Adrenal gland (tissue), 12 donors: Measurements from ENCODE around the gene CDC5L. TPM values are rescaled to one million over a fixed set of nuclear protein-coding genes. Genes with fewer than 3 reads are reported as not detected.
A peak's percentile ranks its signal among the peaks of the same experiment; 100 is the strongest.

Experiments used
- DNase-seq, 7 donors: peaks; one replicate each; pipeline ENCODE4 v3.0.0-alpha.2; 2019 to 2020
- H3K27ac ChIP-seq, 5 donors: fragments of 200-600 bp; sonication (generic) in 4 of 5; 1 replicate in 3 of 5; 2 replicates in 2 of 5; pipeline versions ENCODE4 v1.5.1 to v1.8.0; 2016 to 2020; ENCODE audit warnings: mild to moderate bottlenecking in 1 of 5
- H3K27me3 ChIP-seq: fragments of 200-600 bp; 2 replicates; pipeline ENCODE4 v1.8.0; 2021
- H3K36me3 ChIP-seq, 2 donors: fragments of 200-600 bp; replicated peaks in 1 of 2; 1 replicate in 1 of 2; 2 replicates in 1 of 2; pipeline versions ENCODE4 v1.5.1 to v1.8.0; 2018 to 2022
- H3K4me1 ChIP-seq, 2 donors: fragments of 200-600 bp; replicated peaks in 1 of 2; 1 replicate in 1 of 2; 2 replicates in 1 of 2; pipeline versions ENCODE4 v1.5.1 to v1.8.0; 2018 to 2021
- H3K4me3 ChIP-seq, 4 donors: fragments of 200-600 bp; sonication (generic) in 3 of 4; one replicate each; pipeline ENCODE4 v1.5.1; 2016 to 2018
- H3K9me3 ChIP-seq, 3 donors: fragments of 200-600 bp; sonication (generic) in 1 of 3; replicated peaks in 1 of 3; 1 replicate in 2 of 3; 2 replicates in 1 of 3; pipeline versions ENCODE4 v1.5.1 to v1.8.0; 2016 to 2021
- POLR2A ChIP-seq, 2 donors: fragments of 450-650 bp; IDR thresholded peaks; one replicate each; pipeline ENCODE4 v1.6.1; 2017; ENCODE audit warnings: antibody characterized with exemption in 2 of 2, mild to moderate bottlenecking in 2 of 2, moderate library complexity in 1 of 2
- WGBS, 4 donors: extraction: QIAGEN DNeasy Blood & Tissue Kit in 2 of 4; methylation state at CpG; one replicate each; pipeline versions ENCODE4 v1.1.5 to v1.1.7; 2013 to 2017; 5-methylcytosine and 5-hydroxymethylcytosine counted together
- intact Hi-C, 2 donors: fragments of 100-400 bp; cut with DNase I; formaldehyde crosslinking; loops; one replicate each; pipeline versions ENCODE4 v1.14.1 to v1.15.0; 2022 to 2023
- polyA plus RNA-seq, 3 donors: library from polyadenylated mRNA; stranded (reverse); fragments of 200-250 nt in 2 of 3; fragments of 350-450 nt in 1 of 3; fragmentation: Illumina TruSeq in 1 of 3; extraction: RNeasy Lipid Tissue Mini Kit (QIAGEN cat#74804) in 1 of 3; gene quantifications; one replicate each; pipeline ENCODE4 v1.2.3, GENCODE V29; 2013 to 2014
- total RNA-seq, 9 donors: library from RNA; depleted of rRNA in 4 of 9; stranded (reverse); fragments of >200 nt in 4 of 9; fragments of 120-200 nt in 1 of 9; fragmentation: NEBNext Ultra II Directional in 1 of 9; extraction: Animal tissue kit (Norgen Biotek cat#: 25700) in 1 of 9; gene quantifications; one replicate each; pipeline versions ENCODE4 v1.1.0 to v1.2.4, GENCODE V29; 2013 to 2023
- TF ChIP-seq, protein P1 (sequence below), 6 experiments: fragments of 450-650 bp in 4 of 6; fragments of 200-600 bp in 2 of 6; sonication (generic) in 1 of 6; IDR thresholded peaks; 1 replicate in 5 of 6; 2 replicates in 1 of 6; pipeline versions ENCODE4 v1.5.1 to v1.8.0; 2016 to 2021; ENCODE audit warnings: antibody characterized with exemption in 6 of 6, mild to moderate bottlenecking in 2 of 6, moderate library complexity in 1 of 6
- donor health status: healthy with polysubstance abuse.
- donor health status: Bipolar disorder and iron deficiency.
- donor health status: DM: yes; HTN: yes; CAD: no.
- donor health status: DM: no; HTN: no; CAD: no.
- donor health status: DM: no; HTN: no; CAD: no.
- donor health status: DM: yes; HTN: yes; CAD: no.

The CDC5L gene
- total and polyA plus RNA-seq, 12 donors = 5.6 to 39.3 (median 20.8) TPM

DNA sequence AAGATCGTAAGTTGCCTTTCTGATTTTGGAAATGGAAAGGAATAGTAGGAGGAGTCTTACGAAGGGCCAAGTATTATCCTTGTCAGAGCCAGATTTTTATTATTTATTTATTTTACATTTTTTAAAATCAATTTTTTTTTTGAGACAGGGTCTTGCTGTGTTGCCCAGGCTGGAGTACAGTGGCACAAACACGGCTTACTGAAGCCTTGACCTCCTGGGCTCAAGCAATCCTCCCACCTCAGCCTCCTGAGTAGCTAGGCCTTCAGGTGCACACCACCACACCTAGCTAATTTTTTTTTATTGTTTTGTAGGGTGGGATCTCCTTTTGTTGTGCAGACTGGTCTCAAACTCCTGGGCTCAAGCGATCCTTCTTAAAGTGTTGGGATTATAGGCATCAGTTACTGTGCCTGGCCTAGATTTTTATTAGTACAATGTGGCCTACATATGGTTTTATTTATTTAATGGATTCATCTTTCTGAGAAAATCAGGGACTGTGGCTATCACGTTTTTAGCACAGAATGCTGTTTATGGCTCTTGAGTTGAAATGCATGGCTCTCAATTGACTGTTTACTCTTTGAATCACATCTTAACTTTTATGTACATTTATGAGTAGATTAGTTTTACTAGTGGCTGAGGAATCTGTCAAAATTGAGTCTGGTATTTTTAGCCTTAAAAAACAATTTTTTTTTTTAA, 16.7 kb downstream of the CDC5L start:
- 83 to 86% (median 85%) methylated on average over 5 of the region's 5 CpGs for WGBS, 4 donors
- Histone ChIP-seq H3K36me3 (peaks cover 0 to 55% of the 10 kb centered on the region in 2 donors), H3K27ac (peak overlapping the region in 3 of 5 donors; percentile 13 to 44 (median 14))

DNA sequence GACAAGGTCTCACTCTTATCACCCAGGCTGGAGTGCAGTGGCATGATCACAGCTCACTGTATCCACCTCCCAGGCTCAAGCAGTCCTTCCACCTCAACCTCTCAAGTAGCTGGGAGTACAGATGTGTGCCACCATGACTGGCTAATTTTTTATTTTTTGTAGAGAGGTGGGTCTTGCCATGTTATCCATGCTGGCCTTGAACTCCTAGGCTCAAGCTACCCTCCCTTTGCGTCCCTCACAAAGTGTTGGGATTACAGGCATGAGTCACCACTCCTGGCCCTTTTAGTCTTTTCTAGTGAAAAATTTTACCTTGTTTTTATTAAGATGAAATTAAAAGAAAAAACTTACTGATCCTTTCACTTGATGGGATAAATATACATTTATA, 17.2 kb downstream of the CDC5L start:
- intact Hi-C loops = no loop called here
- Histone ChIP-seq H3K4me3 (no peak overlapping the region), H3K9me3 (no peaks in the 10 kb centered on the region), H3K36me3 (peaks cover 0 to 59% of the 10 kb centered on the region in 2 donors), H3K4me1 (peaks cover 12 to 29% of the 10 kb centered on the region in 2 donors), H3K27me3 (no peaks in the 10 kb centered on the region), H3K27ac (peak overlapping the region in 4 of 5 donors; percentile 13 to 44 (median 24))
- 36 to 60% (median 53%) methylated on average over 1 of the region's 1 CpG for WGBS, 4 donors
- TF ChIP-seq, protein P1, sequence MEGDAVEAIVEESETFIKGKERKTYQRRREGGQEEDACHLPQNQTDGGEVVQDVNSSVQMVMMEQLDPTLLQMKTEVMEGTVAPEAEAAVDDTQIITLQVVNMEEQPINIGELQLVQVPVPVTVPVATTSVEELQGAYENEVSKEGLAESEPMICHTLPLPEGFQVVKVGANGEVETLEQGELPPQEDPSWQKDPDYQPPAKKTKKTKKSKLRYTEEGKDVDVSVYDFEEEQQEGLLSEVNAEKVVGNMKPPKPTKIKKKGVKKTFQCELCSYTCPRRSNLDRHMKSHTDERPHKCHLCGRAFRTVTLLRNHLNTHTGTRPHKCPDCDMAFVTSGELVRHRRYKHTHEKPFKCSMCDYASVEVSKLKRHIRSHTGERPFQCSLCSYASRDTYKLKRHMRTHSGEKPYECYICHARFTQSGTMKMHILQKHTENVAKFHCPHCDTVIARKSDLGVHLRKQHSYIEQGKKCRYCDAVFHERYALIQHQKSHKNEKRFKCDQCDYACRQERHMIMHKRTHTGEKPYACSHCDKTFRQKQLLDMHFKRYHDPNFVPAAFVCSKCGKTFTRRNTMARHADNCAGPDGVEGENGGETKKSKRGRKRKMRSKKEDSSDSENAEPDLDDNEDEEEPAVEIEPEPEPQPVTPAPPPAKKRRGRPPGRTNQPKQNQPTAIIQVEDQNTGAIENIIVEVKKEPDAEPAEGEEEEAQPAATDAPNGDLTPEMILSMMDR (IDR thresholded peaks at IDR 0.05) = no peak
- no peak for TF ChIP-seq POLR2A (IDR thresholded peaks at IDR 0.05)
- peak in 3 of 7 donors; percentile 30 to 41 (median 36) for DNase-seq

More for the DNA sequence above, 16.7 kb downstream of the CDC5L start:
- H3K4me3 ChIP-seq = no peak overlapping the region
- TF ChIP-seq, protein P1 (IDR thresholded peaks at IDR 0.05) = no peak
- TF ChIP-seq POLR2A (IDR thresholded peaks at IDR 0.05) = no peak
- intact Hi-C loops = no loop called here
- no peak for DNase-seq
- H3K27me3 ChIP-seq = no peaks in the 10 kb centered on the region
- no peaks in the 10 kb centered on the region for H3K9me3 ChIP-seq
- peaks cover 12 to 31% of the 10 kb centered on the region in 2 donors for H3K4me1 ChIP-seq

DNA sequence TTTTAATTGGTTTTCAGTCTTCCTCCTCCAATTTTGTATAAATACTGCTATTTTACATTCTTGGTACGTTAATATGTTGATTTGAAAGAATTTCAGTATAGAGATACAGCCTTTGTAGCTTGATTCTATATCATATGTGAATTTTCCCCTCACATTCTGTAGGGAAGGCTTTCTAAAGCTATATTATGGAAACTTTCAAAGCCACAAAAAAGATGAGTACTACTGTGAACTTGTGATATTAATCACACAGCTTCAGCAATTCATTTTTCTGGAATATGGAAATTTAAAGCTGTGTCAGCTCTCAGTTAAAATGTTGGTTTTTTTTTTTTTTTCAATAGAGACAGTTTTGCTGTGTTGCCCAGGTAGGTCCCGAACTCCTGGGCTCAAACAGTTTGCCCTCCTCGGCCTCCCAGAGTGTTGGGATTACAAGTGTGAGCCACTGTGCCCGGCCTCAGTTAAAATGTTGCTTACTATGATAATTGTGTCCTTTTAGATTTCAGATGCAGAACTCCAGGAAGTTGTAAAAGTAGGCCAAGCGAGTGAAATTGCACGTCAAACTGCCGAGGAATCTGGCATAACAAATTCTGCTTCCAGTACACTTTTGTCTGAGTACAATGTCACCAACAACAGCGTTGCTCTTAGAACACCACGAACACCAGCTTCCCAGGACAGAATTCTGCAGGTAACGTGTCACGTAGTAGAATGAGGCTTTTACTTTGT, 20.6 kb downstream of the CDC5L start:
- no peak overlapping the region for H3K27ac ChIP-seq
- WGBS, 4 donors = 93 to 97% (median 96%) methylated on average over 11 of the region's 11 CpGs
- H3K27me3 ChIP-seq = no peaks in the 10 kb centered on the region
- peaks cover 25 to 27% of the 10 kb centered on the region in 2 donors for H3K4me1 ChIP-seq
- no peak overlapping the region for H3K4me3 ChIP-seq
- intact Hi-C loops = no loop called here
- peaks cover 0 to 63% of the 10 kb centered on the region in 2 donors for H3K36me3 ChIP-seq
- no peak for DNase-seq
- no peaks in the 10 kb centered on the region for H3K9me3 ChIP-seq
- no peak for TF ChIP-seq POLR2A (IDR thresholded peaks at IDR 0.05)
- TF ChIP-seq, protein P1 (IDR thresholded peaks at IDR 0.05) = no peak

DNA sequence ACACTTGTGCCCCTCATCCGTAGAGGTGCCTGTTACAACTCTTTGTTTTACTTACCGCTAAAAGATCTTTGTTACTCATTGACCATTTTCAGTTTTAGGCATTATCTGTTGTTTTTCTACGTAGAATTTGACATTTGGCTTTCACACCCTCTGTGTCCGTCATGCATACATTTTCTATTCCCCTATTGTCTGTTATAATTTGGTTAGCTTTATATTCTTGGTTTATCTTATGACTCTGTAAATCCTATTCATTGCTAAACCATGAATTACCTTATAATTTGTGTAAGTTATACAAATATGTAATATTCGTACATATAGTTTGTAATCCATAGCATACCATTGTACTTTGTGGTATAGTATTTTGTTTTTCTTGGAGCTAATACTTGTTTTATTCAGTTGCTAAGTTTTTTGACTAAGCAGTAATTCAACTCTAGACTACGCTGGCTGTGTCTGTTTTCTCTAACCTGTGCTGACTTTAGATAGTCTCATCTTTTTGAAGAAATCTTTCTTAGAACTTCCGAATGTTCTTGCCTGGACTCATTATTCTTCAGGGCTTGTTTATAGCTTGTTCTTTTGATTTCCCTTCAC, 21.8 kb downstream of the CDC5L start:
- no peaks in the 10 kb centered on the region for H3K9me3 ChIP-seq
- DNase-seq = no peak
- H3K36me3 ChIP-seq = peaks cover 0 to 66% of the 10 kb centered on the region in 2 donors
- 79 to 81% (median 80%) methylated on average over 7 of the region's 7 CpGs for WGBS, 4 donors
- H3K4me3 ChIP-seq = no peak overlapping the region
- no peaks in the 10 kb centered on the region for H3K27me3 ChIP-seq
- intact Hi-C loops = no loop called here
- TF ChIP-seq, protein P1 (IDR thresholded peaks at IDR 0.05) = no peak
- TF ChIP-seq POLR2A (IDR thresholded peaks at IDR 0.05) = no peak
- peaks cover 22 to 25% of the 10 kb centered on the region in 2 donors for H3K4me1 ChIP-seq
- H3K27ac ChIP-seq = no peak overlapping the region
